RWPE2 (cell line): Measurements from ENCODE around the gene C12orf56.
"Not testable (repeated sequence)": the region's sequence is repeated elsewhere in the genome, so short reads cannot be mapped to it uniquely, and the experiment has no call there.

Experiments used
- ATAC-seq: fragments of 200-7000 bp; cut with Tn5 transposase; 3 replicates; pipeline ENCODE4 v1.9.1; 2021; ENCODE audit warnings: low read depth
- DNase-seq: peaks from one replicate; pipeline ENCODE4 v3.0.0-alpha.2; 2020; ENCODE audit warnings: low spot score
- H3K27ac ChIP-seq: fragments of 450-650 bp; 2 replicates; pipeline ENCODE4 v1.5.1; 2017; ENCODE audit warnings: mild to moderate bottlenecking; ENCODE audit not compliant: poor library complexity, severe bottlenecking
- H3K27me3 ChIP-seq: fragments of 250-450 bp; sonication (Bioruptor Pico); 2 replicates; pipeline ENCODE4 v1.5.1; 2021; ENCODE audit warnings: mild to moderate bottlenecking, moderate library complexity; ENCODE audit not compliant: insufficient read depth, poor library complexity, severe bottlenecking
- H3K36me3 ChIP-seq: fragments of 250-450 bp; sonication (Bioruptor Pico); 2 replicates; pipeline ENCODE4 v1.5.1; 2020; ENCODE audit warnings: low read depth, mild to moderate bottlenecking, moderate library complexity
- H3K4me1 ChIP-seq: fragments of 250-450 bp; sonication (Bioruptor Pico); 2 replicates; pipeline ENCODE4 v1.5.1; 2021; ENCODE audit warnings: mild to moderate bottlenecking, moderate library complexity; ENCODE audit not compliant: insufficient read depth, poor library complexity, severe bottlenecking
- H3K4me3 ChIP-seq: fragments of 250-450 bp; sonication (Bioruptor Pico); 2 replicates; pipeline ENCODE4 v1.5.1; 2021; ENCODE audit warnings: mild to moderate bottlenecking, moderate library complexity; ENCODE audit not compliant: severe bottlenecking
- H3K9me3 ChIP-seq: fragments of 250-450 bp; sonication (Bioruptor Pico); 2 replicates; pipeline ENCODE4 v1.5.1; 2021; ENCODE audit warnings: mild to moderate bottlenecking, moderate library complexity; ENCODE audit not compliant: severe bottlenecking
- TF ChIP-seq, protein P1 (sequence below): fragments of 450-650 bp; IDR thresholded peaks from one replicate; pipeline ENCODE4 v1.5.1; 2017; ENCODE audit warnings: mild to moderate bottlenecking, moderate library complexity; ENCODE audit not compliant: poor library complexity, severe bottlenecking

The C12orf56 gene

DNA sequence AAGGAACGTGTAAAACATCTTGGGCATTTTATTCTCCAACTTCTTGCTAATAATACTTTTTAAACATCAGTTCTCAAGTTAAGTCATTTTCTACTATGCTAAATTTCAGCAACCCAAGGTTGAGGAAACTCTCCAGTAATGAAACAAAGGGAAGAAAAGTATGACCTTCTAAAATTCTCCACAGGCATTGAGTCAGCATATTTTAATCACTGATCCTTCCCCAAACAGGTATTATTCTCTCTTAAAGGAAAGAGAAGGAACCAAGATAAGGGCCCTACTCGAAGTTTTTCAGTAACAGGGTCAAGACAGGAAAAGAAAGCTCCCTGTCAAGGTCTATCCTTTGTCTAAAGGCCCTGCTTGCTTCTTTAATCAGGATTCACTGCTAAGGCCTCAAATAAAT, 171.4 kb downstream of the C12orf56 start:
- TF ChIP-seq, protein P1, sequence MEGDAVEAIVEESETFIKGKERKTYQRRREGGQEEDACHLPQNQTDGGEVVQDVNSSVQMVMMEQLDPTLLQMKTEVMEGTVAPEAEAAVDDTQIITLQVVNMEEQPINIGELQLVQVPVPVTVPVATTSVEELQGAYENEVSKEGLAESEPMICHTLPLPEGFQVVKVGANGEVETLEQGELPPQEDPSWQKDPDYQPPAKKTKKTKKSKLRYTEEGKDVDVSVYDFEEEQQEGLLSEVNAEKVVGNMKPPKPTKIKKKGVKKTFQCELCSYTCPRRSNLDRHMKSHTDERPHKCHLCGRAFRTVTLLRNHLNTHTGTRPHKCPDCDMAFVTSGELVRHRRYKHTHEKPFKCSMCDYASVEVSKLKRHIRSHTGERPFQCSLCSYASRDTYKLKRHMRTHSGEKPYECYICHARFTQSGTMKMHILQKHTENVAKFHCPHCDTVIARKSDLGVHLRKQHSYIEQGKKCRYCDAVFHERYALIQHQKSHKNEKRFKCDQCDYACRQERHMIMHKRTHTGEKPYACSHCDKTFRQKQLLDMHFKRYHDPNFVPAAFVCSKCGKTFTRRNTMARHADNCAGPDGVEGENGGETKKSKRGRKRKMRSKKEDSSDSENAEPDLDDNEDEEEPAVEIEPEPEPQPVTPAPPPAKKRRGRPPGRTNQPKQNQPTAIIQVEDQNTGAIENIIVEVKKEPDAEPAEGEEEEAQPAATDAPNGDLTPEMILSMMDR = no peak
- ATAC-seq (no peak), DNase-seq (no peak)
- H3K36me3 ChIP-seq = no peaks in the 10 kb centered on the region
- no peak overlapping the region for H3K27ac ChIP-seq
- H3K4me3 ChIP-seq = no peak overlapping the region
- no peaks in the 10 kb centered on the region for H3K27me3 ChIP-seq
- no peaks in the 10 kb centered on the region for H3K9me3 ChIP-seq
- H3K4me1 ChIP-seq = peaks cover 5% of the 10 kb centered on the region

DNA sequence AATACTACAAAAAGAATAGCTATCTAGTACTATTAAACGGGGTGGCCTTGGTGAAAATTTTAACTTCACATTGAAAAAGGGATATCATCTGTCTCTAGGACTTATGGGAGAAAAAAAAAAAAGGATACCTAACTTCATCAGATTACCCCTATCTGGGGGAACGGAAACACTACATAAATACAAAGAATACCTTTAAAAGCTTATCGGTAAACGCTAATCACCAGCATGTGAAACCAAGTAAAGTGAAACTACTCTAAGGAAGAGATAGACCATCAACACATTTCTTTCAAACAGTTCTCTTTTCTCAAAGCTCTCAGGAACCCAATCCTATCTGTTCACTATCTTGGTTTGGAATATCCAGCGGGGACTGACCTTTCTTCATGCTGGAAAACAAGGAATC, 172.0 kb downstream of the C12orf56 start:
- Histone ChIP-seq H3K9me3 (no peaks in the 10 kb centered on the region), H3K36me3 (no peaks in the 10 kb centered on the region), H3K27me3 (no peaks in the 10 kb centered on the region), H3K27ac (no peak overlapping the region), H3K4me1 (peaks cover 5% of the 10 kb centered on the region), H3K4me3 (no peak overlapping the region)
- TF ChIP-seq, protein P1 = no peak
- ATAC-seq = no peak
- DNase-seq = no peak

DNA sequence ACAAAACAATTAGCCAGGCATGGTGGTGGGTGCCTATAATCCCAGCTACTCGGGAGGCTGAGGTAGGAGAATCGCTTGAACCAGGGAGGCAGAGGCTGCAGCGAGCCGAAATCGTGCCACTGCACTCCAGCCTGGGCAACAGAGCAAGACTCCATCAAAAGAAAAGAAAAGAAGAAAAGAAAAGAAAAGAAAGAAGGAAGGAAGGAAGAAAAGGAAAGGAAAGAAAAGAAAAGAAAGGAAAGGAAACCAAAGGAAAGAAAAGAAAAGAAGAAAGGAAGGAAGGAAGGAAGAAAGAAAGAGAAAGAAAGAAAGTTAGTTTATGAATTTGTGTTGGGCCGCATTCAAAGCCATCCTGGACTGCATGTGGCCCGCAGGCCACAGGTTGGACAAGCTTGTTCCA, 172.9 kb downstream of the C12orf56 start:
- H3K4me1 ChIP-seq, ATAC-seq, H3K4me3 ChIP-seq, H3K27ac ChIP-seq, H3K9me3 ChIP-seq, H3K27me3 ChIP-seq, DNase-seq, H3K36me3 ChIP-seq: not testable (repeated sequence)

DNA sequence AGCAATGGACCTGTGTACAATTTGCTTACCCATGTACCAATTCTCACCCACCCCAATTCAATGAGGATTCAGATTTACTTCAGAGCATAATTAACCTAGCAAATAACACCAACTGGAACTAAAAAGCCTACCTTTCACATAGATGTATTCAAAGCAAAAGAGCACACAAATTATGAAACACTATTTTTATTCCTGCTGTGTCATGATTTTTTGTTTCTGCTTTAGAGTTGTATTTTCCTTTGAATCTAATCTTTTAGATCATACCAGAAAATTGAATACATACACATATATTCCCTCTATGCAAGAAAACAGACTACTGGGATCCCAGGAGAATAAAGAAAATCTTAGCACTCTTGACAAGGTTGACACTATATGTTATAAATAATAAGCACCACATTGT, 174.3 kb downstream of the C12orf56 start:
- Histone ChIP-seq H3K9me3 (no peaks in the 10 kb centered on the region), H3K36me3 (no peaks in the 10 kb centered on the region), H3K4me3 (no peak overlapping the region), H3K27me3 (no peaks in the 10 kb centered on the region), H3K4me1 (peaks cover 3% of the 10 kb centered on the region), H3K27ac (no peak overlapping the region)
- no peak for DNase-seq
- TF ChIP-seq, protein P1 = no peak
- ATAC-seq = no peak
